T-helper 17 cell (primary cell): ENCODE data around the gene DHCR7. TPM values are rescaled to one million over a fixed set of nuclear protein-coding genes. Genes with fewer than 3 reads are reported as not detected.

Experiments
- ATAC-seq: fragments of 150-1000 bp; cut with Tn5 transposase; 2 replicates; pipeline ENCODE4 v1.10.0; 2021; ENCODE audit warnings: mild to moderate bottlenecking, moderate library complexity
- DNase-seq, 3 donors: peaks; one replicate each; pipeline versions ENCODE4 v3.0.0 to v3.0.0-alpha.2; 2020 to 2021
- H3K9me3 ChIP-seq: one replicate; pipeline ENCODE4 v1.7.0; 2013; ENCODE audit warnings: low read length, mild to moderate bottlenecking; ENCODE audit not compliant: control insufficient read depth, poor library complexity, severe bottlenecking
- H3K27ac Mint-ChIP-seq: one replicate; pipeline ENCODE4 v1.8.0; 2022; ENCODE audit warnings: mild to moderate bottlenecking, moderate library complexity, mixed read lengths
- H3K27me3 Mint-ChIP-seq: one replicate; pipeline ENCODE4 v1.8.0; 2022; ENCODE audit warnings: mixed read lengths
- H3K36me3 Mint-ChIP-seq: one replicate; pipeline ENCODE4 v1.8.0; 2022; ENCODE audit warnings: low read depth, mixed read lengths
- H3K4me1 Mint-ChIP-seq: one replicate; pipeline ENCODE4 v1.8.0; 2022; ENCODE audit warnings: mild to moderate bottlenecking, mixed read lengths
- H3K4me3 Mint-ChIP-seq: one replicate; pipeline ENCODE4 v1.8.0; 2022; ENCODE audit warnings: mild to moderate bottlenecking, moderate library complexity, mixed read lengths
- total RNA-seq, 4 donors: library from RNA in 2 of 4; stranded (reverse) in 2 of 4; gene quantifications; one replicate each; pipeline ENCODE4 v1.2.3 and lab custom pipeline; 2022 to 2026

The DHCR7 gene, protein sequence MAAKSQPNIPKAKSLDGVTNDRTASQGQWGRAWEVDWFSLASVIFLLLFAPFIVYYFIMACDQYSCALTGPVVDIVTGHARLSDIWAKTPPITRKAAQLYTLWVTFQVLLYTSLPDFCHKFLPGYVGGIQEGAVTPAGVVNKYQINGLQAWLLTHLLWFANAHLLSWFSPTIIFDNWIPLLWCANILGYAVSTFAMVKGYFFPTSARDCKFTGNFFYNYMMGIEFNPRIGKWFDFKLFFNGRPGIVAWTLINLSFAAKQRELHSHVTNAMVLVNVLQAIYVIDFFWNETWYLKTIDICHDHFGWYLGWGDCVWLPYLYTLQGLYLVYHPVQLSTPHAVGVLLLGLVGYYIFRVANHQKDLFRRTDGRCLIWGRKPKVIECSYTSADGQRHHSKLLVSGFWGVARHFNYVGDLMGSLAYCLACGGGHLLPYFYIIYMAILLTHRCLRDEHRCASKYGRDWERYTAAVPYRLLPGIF
- total RNA-seq: 10 to 100 TPM; 16.8 to 26.7 TPM
- total RNA-seq (lab: John Stamatoyannopoulos, UW): 13.3 to 27.9 reads per million in 2 donors

GRCh38 chr11:71448257-71449171 lies at the start of gene DHCR7:
TSS of gene DHCR7 (minus strand) at chr11:71448393. CDS start at chr11:71444952, 3,441 bp downstream.
- ATAC-seq (peak; percentile 80), DNase-seq (peak; percentile 88 to 93 (median 90))
- H3K27ac Mint-ChIP-seq: peak within 1 kb of the TSS; percentile 99
- no peaks in the 10 kb centered on the region for H3K9me3 ChIP-seq
- peaks cover 31% of the 10 kb centered on the region for H3K4me1 Mint-ChIP-seq
- H3K4me3 Mint-ChIP-seq: peak within 1 kb of the TSS; percentile 95
- peaks cover 6% of the 10 kb centered on the region for H3K36me3 Mint-ChIP-seq
- H3K27me3 Mint-ChIP-seq: no peaks in the 10 kb centered on the region

DNA sequence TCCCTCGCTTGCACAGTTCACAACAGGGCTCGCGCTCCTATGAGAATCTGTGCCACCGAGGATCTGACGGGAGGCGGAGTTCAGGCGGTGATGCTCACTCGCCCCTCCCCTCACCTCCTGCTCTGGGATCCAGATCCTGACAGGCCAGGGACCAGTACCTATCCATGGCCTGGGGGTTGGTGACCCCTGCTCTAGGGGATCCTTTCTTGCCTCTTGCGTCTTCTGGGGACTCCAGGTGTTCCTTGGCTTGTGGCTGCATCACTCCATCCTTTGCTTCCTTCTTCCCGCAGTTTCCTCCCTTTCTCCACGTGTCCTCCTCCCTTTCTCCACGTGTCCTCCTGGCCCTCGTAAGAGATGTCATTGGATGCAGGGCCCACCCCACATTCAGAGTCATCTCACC lies 48.2 kb upstream of the DHCR7 start:
- Mint-ChIP-seq H3K27ac (no peak overlapping the region), H3K27me3 (no peaks in the 10 kb centered on the region), H3K4me3 (peak overlapping the region; percentile 65), H3K36me3 (peaks cover 22% of the 10 kb centered on the region), H3K4me1 (peaks cover 16% of the 10 kb centered on the region)
- no peaks in the 10 kb centered on the region for H3K9me3 ChIP-seq
- ATAC-seq (no peak), DNase-seq (no peak)

GRCh38 chr11:71495286-71496230 lies 47.4 kb upstream of the DHCR7 start:
- no peaks in the 10 kb centered on the region for H3K9me3 ChIP-seq
- ATAC-seq: no peak
- Mint-ChIP-seq H3K4me3 (no peak overlapping the region), H3K36me3 (peaks cover 25% of the 10 kb centered on the region), H3K27ac (peak overlapping the region; percentile 47), H3K27me3 (no peaks in the 10 kb centered on the region), H3K4me1 (peaks cover 20% of the 10 kb centered on the region)
- DNase-seq: no peak

- Mint-ChIP-seq H3K4me3 (no peak overlapping the region), H3K27me3 (no peaks in the 10 kb centered on the region), H3K27ac (peak overlapping the region; percentile 6), H3K36me3 (peaks cover 29% of the 10 kb centered on the region), H3K4me1 (peaks cover 37% of the 10 kb centered on the region)
- no peaks in the 10 kb centered on the region for H3K9me3 ChIP-seq
- ATAC-seq (no peak), DNase-seq (no peak)
Observed at GRCh38 chr11:71491940-71492339, 43.7 kb upstream of the DHCR7 start.

DNA sequence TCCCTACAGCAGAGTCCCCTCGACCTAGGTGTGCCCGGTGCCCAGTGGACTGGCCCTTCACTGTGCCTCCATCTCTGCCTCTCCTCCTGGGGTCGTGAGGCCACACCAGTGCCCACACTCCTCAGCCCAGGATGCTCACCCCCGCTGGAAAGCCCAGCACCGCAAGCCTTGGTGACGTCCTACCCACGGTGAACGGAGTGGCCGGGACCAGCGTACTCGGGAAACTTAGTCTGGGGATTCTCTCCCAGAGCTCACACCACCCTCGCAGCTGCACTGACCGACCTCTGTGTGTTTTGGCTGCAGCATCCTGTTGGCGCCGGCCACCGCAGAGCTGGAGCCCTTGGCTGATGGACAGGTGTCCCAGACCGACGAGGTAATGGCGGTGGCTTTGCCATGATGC lies 43.3 kb upstream of the DHCR7 start:
- H3K4me1 Mint-ChIP-seq: peaks cover 36% of the 10 kb centered on the region
- H3K27me3 Mint-ChIP-seq: no peaks in the 10 kb centered on the region
- DNase-seq (no peak), ATAC-seq (no peak)
- peak overlapping the region; percentile 75 for H3K27ac Mint-ChIP-seq
- peaks cover 26% of the 10 kb centered on the region for H3K36me3 Mint-ChIP-seq
- H3K9me3 ChIP-seq: no peaks in the 10 kb centered on the region
- H3K4me3 Mint-ChIP-seq: no peak overlapping the region

- peaks cover 42% of the 10 kb centered on the region for H3K4me1 Mint-ChIP-seq
- no peaks in the 10 kb centered on the region for H3K9me3 ChIP-seq
- H3K36me3 Mint-ChIP-seq: peaks cover 32% of the 10 kb centered on the region
- peak overlapping the region; percentile 75 for H3K27ac Mint-ChIP-seq
- ATAC-seq: no peak
- H3K27me3 Mint-ChIP-seq: no peaks in the 10 kb centered on the region
- DNase-seq: no peak
- no peak overlapping the region for H3K4me3 Mint-ChIP-seq
Observed at GRCh38 chr11:71490731-71491390, 42.7 kb upstream of the DHCR7 start.

DNA sequence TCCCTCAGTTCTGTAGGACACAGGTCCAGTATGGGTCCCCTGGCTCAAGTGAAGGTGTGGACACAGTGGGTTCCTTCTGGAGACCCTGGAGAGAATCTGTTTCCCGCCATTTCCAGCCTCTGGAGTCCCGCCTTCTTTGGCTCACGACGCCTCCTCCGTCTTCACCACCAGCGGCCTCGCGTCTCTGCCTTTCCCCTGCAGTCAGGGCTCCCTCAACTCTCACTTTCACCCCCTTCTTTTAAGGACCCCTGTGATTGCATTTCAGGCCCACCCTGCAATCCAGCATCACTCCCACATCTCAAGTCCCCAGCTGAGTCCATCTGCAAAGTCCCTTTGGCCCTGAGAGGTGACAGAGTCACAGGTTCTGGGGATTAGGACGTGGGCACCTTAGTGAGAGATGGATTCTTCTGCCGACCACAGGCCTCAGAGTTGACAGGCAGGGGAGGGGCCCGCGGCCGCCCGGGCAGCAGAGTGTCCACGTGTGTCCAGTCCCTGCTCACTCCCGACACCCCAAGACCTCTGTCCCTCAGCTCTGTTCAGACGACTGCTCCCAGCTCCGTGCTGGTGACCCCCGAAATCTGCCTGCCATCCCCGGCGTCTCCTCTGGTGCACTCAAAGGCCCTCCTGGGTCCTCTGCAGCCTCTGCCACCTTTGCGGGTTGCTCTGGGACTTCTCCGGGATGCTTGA lies 42.0 kb upstream of the DHCR7 start:
- no peak for DNase-seq
- peaks cover 42% of the 10 kb centered on the region for H3K4me1 Mint-ChIP-seq
- H3K9me3 ChIP-seq: no peaks in the 10 kb centered on the region
- ATAC-seq: no peak
- no peak overlapping the region for H3K27ac Mint-ChIP-seq
- H3K36me3 Mint-ChIP-seq: peaks cover 38% of the 10 kb centered on the region
- H3K27me3 Mint-ChIP-seq: no peaks in the 10 kb centered on the region
- H3K4me3 Mint-ChIP-seq: no peak overlapping the region

DNA sequence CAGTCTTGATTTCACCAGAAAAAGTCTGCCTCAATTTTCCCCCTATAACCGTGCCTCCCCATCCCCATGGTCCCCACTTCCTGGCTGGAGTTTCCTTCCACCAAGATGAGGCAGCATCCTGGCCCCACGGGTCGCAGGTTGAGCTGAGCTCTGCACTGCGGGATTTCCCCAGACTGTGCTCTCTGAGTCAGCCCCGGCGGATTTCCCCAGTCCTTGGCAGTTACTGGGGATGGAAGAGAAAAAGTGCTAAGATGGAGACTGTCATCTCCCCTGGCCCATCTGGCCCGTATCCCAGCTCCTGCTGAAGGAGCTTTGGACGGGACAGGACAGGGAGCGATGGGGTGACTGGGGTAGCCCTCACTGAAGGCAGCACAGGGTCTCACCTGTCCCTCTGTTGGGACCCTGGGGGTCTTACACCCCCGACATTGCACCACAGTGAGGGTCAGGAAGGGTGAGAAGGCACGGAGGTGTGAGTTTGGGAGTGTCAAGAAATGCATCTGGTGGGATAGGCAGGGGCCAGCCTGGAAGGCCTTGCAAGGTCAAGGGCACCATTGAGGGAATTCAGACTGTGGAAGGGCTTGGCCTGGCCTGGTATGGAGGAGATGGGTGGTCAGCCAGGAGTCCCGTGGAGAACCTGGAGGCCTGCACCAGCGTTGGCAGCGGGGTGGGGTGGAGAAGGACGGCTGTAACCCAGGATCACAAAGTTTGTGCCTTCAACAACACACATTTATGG lies 41.3 kb upstream of the DHCR7 start:
- peaks cover 37% of the 10 kb centered on the region for H3K4me1 Mint-ChIP-seq
- no peak overlapping the region for H3K4me3 Mint-ChIP-seq
- no peaks in the 10 kb centered on the region for H3K9me3 ChIP-seq
- H3K27ac Mint-ChIP-seq: peak overlapping the region; percentile 77
- H3K27me3 Mint-ChIP-seq: no peaks in the 10 kb centered on the region
- DNase-seq: no peak
- peak; percentile 63 for ATAC-seq
- H3K36me3 Mint-ChIP-seq: peaks cover 35% of the 10 kb centered on the region

GRCh38 chr11:71488681-71489270 lies 40.6 kb upstream of the DHCR7 start:
- Mint-ChIP-seq H3K27ac (peak overlapping the region; percentile 77), H3K4me3 (no peak overlapping the region), H3K27me3 (no peaks in the 10 kb centered on the region), H3K4me1 (peaks cover 37% of the 10 kb centered on the region), H3K36me3 (peaks cover 38% of the 10 kb centered on the region)
- no peaks in the 10 kb centered on the region for H3K9me3 ChIP-seq
- DNase-seq (no peak), ATAC-seq (no peak)

- Mint-ChIP-seq H3K27me3 (no peaks in the 10 kb centered on the region), H3K36me3 (peaks cover 37% of the 10 kb centered on the region), H3K4me1 (peaks cover 32% of the 10 kb centered on the region), H3K4me3 (no peak overlapping the region), H3K27ac (no peak overlapping the region)
- ATAC-seq (no peak), DNase-seq (no peak)
- no peaks in the 10 kb centered on the region for H3K9me3 ChIP-seq
Observed at GRCh38 chr11:71486320-71486719, 38.1 kb upstream of the DHCR7 start.

- peak in 1 of 3 donors; percentile 5 for DNase-seq
- no peak overlapping the region for H3K27ac Mint-ChIP-seq
Observed at GRCh38 chr11:71485466-71485865, 37.3 kb upstream of the DHCR7 start.

More at GRCh38 chr11:71485466-71485865, 37.3 kb upstream of the DHCR7 start:
- H3K4me3 Mint-ChIP-seq: no peak overlapping the region
- no peak for ATAC-seq
- peaks cover 29% of the 10 kb centered on the region for H3K4me1 Mint-ChIP-seq
- peaks cover 34% of the 10 kb centered on the region for H3K36me3 Mint-ChIP-seq
- no peaks in the 10 kb centered on the region for H3K9me3 ChIP-seq
- no peaks in the 10 kb centered on the region for H3K27me3 Mint-ChIP-seq
